Large intestine (tissue), 3 donors: ENCODE measurements around the gene SYNJ2. TPM values are rescaled to one million over a fixed set of nuclear protein-coding genes. Genes with fewer than 3 reads are reported as not detected.
A peak's percentile ranks its signal among the peaks of the same experiment; 100 is the strongest.

Experiments
- DNase-seq, 2 donors: peaks; one replicate each; pipeline versions ENCODE4 v3.0.0 to v3.0.0-alpha.2; 2013
- H3K27ac ChIP-seq: one replicate; pipeline ENCODE4 v1.5.1; 2013; ENCODE audit warnings: low read length
- H3K27me3 ChIP-seq: 2 replicates; pipeline ENCODE4 v1.6.1; 2013; ENCODE audit warnings: low read length; ENCODE audit not compliant: control insufficient read depth, insufficient read depth
- H3K36me3 ChIP-seq: 2 replicates; pipeline ENCODE4 v1.6.1; 2013; ENCODE audit warnings: low read length; ENCODE audit not compliant: control insufficient read depth, insufficient read depth
- H3K4me1 ChIP-seq: one replicate; pipeline ENCODE4 v1.6.1; 2013; ENCODE audit warnings: low read length; ENCODE audit not compliant: control insufficient read depth, insufficient read depth
- H3K4me3 ChIP-seq: one replicate; pipeline ENCODE4 v1.5.1; 2013; ENCODE audit warnings: low read length
- H3K9me3 ChIP-seq: one replicate; pipeline ENCODE4 v1.6.1; 2013; ENCODE audit warnings: mild to moderate bottlenecking, low read depth, low read length, moderate library complexity; ENCODE audit not compliant: control insufficient read depth
- WGBS: methylation state at CpG from one replicate; pipeline ENCODE4 v1.1.5; 2013; ENCODE audit warnings: low lambda C conversion rate; ENCODE audit not compliant: insufficient coverage; 5-methylcytosine and 5-hydroxymethylcytosine counted together
- polyA plus RNA-seq: library from polyadenylated mRNA; unstranded; fragments of 120-200 nt; gene quantifications from one replicate; pipeline ENCODE4 v1.2.1, GENCODE V29; 2013

SYNJ2 gene
- polyA plus RNA-seq, 1 donor: 14.3 TPM

DNA sequence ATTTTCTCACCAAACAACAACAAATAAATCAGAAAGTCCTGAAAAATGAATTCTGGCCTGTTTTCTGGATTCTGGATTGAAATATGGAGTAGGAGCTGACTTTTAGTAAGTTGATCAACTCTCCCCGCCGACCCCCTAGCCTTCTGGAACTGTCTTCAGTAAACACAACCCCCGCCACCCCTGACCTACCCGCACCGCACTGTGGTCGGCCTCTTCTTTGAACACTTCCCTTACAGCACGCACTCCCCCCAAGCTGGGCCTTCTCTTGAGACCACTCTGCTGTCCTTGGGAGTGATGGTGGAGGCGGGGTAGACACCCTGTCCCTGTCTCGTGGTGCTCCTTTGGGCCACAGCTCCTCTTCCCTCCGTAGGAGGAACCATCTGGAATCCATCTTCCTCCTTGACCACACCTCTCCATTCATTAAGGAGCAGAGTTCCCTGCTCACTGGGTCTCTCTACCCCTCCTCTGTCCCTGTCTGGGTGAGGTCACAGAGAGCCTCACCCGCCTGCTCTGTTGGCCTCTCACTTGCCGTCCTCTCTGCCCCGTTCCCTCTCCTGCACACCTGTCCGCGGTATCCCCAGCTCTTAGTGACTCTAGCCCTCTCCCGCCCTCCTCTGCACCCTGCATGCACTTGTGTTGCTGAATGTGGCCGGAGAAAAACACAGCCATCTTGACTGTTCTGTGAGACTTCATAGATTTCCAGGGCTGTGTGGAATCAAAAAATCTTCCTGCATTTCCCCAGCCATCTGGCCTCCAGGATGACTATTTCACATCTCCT, 19.1 kb downstream of the SYNJ2 start:
- Histone ChIP-seq H3K27me3 (no peaks in the 10 kb centered on the region), H3K4me1 (peaks cover 18% of the 10 kb centered on the region), H3K4me3 (no peak overlapping the region), H3K9me3 (no peaks in the 10 kb centered on the region), H3K36me3 (no peaks in the 10 kb centered on the region), H3K27ac (no peak overlapping the region)
- no peak for DNase-seq
- WGBS: no CpG with 5 or more reads among the region's 17 CpGs

DNA sequence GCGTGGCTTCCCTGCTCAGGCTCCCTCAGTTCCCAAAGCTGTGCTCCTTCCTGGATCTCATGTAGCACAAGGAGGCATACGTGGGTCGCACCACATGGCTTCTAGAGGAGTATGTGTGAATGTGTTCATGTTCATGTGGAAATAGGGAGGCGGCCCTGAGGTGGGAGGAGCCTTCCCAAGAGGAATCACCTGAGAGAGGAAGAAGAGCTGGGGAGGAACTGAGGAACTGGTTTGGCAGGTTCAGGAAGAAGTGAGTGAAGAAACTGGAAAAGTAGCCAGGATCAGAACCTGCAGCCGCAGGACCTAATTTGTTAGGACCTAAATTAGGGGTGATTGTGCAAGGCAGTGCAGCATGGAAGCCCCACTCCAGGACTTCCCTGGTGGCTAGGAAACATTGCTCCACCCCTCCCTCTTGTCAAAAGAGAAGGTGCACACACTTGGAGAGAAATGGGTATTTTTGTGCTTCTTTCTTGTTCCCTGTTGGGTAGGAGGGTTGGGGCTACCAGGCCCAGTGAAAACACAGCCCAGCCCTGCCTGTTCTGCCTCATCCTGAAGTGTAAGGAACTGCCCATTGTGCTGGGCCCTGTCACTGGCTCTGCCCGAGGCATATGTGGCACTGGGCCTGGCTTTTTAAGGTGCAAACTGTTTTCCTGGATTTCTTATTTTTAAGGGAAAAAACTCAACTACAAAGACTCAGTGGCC, 20.7 kb downstream of the SYNJ2 start:
- no peaks in the 10 kb centered on the region for H3K27me3 ChIP-seq
- peak in 1 of 2 donors; percentile 61 for DNase-seq
- no peaks in the 10 kb centered on the region for H3K9me3 ChIP-seq
- H3K4me1 ChIP-seq: peaks cover 18% of the 10 kb centered on the region
- H3K27ac ChIP-seq: peak overlapping the region; percentile 44
- no CpG with 5 or more reads among the region's 6 CpGs for WGBS
- no peak overlapping the region for H3K4me3 ChIP-seq
- H3K36me3 ChIP-seq: no peaks in the 10 kb centered on the region

DNA sequence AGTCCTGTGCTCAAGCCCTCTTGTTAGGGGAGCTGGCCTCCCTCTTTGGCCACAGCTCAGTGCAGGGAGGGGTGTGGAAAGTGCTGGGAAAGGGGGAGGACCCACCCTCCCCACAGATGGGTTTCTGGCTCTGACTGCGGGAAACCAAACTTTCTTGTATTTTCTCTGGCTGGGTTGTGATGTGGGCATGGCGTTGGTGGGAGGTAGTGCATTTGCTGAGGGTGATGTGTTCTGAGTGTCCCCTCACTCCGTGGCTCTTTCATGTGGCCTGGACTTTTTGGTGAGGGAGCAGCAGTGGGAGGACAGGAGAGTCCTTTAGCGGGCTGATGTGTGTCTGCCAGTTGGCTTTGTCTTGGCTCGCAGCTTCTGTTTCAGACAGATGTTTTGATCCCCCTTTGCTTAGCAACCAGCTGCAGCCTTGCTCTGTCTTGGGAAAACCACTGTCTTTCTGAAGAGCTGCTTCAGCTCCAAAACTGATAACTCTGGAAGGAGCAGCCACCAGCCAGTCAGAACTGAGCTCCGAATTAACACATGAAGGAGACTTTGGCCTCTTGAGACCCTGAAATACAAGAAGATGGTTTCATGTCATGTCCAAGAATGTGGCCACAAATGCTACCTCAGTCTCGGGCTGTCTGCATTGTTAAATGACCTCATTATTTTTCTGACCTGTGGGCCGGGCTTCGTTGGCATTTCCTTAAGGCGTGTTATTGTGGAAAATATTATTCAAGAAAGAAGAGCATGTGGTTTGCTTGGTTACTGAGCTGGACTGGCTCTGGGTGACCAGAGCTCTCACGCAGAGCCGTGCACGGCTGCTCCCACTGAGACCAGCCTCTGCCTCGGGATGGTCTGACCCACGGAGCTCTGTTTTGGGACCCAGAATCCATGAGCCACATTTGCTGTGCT, 21.5 kb downstream of the SYNJ2 start:
- WGBS: no CpG with 5 or more reads among the region's 15 CpGs
- no peaks in the 10 kb centered on the region for H3K27me3 ChIP-seq
- H3K4me3 ChIP-seq: no peak overlapping the region
- peak overlapping the region; percentile 44 for H3K27ac ChIP-seq
- H3K4me1 ChIP-seq: peaks cover 18% of the 10 kb centered on the region
- no peaks in the 10 kb centered on the region for H3K36me3 ChIP-seq
- DNase-seq: peak in 1 of 2 donors; percentile 56
- no peaks in the 10 kb centered on the region for H3K9me3 ChIP-seq

DNA sequence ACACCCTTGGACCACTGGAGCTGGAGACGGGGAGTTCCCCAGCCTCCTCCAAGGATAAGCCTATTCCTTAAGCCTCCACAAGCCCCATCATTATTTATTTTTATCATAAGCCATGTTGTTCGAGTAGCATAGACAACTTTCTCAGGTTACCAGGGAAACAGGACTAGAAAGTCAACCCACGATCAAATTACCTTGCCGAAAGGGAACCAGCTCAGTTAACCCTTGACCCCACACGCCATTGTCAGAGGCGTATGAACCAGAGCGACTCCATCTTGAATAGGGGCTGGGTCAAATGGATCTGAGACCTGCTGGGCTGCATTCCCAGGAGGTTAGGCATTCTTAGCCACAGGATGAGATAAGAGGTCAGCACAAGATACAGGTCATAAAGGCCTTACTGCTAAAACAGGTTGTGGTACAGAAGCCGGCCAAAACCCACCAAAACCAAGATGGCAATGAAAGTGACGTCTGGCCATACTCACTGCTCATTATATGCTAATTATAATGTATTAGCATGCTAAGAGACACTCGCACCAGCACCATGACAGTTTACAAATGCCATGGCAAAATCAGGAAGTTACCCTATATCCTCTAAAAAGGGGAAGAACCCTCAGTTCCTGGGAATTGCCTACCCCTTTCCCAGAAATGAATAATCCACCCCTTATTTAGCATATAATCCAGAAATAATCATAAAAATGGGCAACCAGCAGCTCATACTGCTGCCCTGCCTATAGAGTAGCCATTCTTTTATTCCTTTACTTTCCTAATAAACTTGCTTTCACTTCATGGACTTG, 22.4 kb downstream of the SYNJ2 start:
- Histone ChIP-seq H3K27me3 (no peaks in the 10 kb centered on the region), H3K4me3 (no peak overlapping the region), H3K4me1 (peaks cover 18% of the 10 kb centered on the region), H3K36me3 (no peaks in the 10 kb centered on the region), H3K27ac (peak overlapping the region; percentile 44), H3K9me3 (no peaks in the 10 kb centered on the region)
- no peak for DNase-seq
- WGBS: no CpG with 5 or more reads among the region's 10 CpGs

DNA sequence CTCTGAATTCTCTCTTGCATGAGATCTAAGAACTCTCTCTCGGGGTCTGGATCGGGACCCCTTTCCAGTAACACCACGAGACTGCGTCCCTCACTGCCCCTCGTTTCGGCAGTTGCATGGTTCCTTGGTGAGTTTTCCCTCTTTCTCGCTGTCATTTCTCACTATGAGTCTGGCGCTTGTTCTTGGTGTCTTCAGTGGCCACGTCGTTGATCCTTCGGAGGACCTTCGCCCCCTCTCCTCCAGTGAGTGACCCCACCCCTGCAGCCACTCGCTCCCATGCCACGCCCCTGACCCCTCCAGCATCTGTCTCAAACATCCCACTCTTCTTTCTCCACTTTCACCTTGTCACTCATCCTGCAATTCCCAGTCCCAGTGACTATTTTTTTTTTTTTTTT, 23.0 kb downstream of the SYNJ2 start:
- H3K4me1 ChIP-seq: peaks cover 18% of the 10 kb centered on the region

DNA sequence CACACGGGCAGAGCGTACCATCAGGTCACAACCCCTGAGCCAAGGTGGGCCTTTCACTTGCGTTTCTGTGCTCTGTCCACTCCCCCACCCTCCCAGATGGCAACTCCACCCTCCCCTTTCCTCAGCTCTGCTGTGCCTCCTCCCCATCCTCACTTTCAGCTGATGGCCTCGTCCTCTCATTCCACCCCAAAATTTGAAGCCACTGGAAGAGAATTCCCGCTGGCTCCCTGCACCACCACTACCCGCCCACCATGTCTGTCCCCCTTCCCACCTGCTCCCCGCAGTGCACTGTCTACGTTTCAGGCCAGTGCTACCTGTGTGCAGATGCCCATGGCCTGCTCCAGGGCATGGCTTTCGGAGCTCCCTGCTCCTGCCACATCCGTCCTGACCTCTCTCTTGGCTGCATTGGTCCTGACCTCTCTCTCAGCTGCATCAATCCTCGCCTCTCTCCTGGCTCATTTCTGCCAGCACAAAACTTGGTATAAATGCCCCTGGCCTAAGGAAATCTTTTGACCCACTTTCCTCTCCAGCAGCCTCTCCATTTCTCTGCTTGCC, 24.0 kb downstream of the SYNJ2 start:
- DNase-seq: no peak
- peaks cover 18% of the 10 kb centered on the region for H3K4me1 ChIP-seq

More for the DNA sequence above, 23.0 kb downstream of the SYNJ2 start:
- no peaks in the 10 kb centered on the region for H3K9me3 ChIP-seq
- no peaks in the 10 kb centered on the region for H3K36me3 ChIP-seq
- no peak overlapping the region for H3K27ac ChIP-seq
- DNase-seq: no peak
- no peak overlapping the region for H3K4me3 ChIP-seq
- WGBS: 75% methylated on average over 4 of the region's 14 CpGs
- H3K27me3 ChIP-seq: no peaks in the 10 kb centered on the region

DNA sequence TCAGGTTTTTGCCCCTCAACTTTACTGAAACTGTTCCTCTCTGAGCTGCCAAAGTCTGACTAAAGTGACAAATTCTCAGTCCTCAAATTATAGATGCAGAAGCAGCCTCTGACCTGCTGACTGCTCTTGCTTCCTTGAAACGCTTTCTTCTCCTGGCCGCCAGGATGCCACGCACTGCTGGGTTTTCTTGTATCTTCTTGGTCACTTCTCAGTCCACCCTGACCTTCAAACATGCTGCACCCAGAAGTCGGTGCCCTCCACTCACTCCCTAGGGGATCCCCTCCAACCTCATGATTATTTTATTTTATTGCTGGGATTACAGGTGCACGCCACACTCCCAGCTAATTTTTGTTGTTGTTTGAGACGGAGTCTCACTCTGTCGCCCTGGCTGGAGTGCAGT, 24.7 kb downstream of the SYNJ2 start:
- Histone ChIP-seq H3K4me3 (no peak overlapping the region), H3K27ac (no peak overlapping the region), H3K36me3 (no peaks in the 10 kb centered on the region), H3K9me3 (no peaks in the 10 kb centered on the region), H3K27me3 (no peaks in the 10 kb centered on the region), H3K4me1 (peaks cover 18% of the 10 kb centered on the region)
- DNase-seq: no peak
- WGBS: 93% methylated on average over 2 of the region's 7 CpGs

More for the DNA sequence above, 24.0 kb downstream of the SYNJ2 start:
- H3K27me3 ChIP-seq: no peaks in the 10 kb centered on the region
- H3K4me3 ChIP-seq: no peak overlapping the region
- no peak overlapping the region for H3K27ac ChIP-seq
- H3K9me3 ChIP-seq: no peaks in the 10 kb centered on the region
- no peaks in the 10 kb centered on the region for H3K36me3 ChIP-seq
- WGBS: no CpG with 5 or more reads among the region's 11 CpGs

DNA sequence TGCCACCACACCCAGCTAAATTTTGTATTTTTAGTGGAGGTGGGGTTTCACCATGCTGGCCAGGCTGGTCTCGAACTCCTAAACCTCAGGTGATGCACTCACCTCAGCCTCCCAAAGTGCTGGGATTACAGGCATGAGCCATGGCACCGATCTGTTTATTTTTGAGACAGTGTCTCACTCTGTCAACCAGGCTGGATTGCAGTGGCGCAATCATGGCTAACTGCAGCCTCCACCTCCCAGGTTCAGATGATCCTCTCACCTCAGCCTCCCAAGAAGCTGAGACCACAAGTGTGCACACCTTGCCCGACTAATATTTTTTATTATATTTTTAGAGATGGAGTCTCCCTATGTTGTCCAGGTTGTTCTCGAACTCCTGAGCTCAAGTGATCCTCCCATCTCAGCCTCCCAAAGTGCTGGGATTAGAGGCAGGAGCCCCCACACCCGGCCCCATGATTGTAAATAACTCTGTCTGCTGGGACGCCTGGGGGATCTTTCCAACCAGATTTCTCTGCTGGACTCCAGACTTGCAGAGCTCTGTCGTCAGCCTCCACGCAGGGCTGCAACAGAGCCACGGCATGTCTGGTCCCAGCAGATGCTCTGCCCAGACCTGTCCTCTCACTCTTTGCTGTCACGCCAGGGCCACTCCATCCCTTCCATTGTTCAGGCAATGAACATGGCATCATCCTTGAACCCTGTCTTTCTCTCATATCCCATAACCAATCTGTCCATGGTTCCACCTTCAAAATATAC, 25.3 kb downstream of the SYNJ2 start:
- no peak for DNase-seq
- Histone ChIP-seq H3K4me1 (peaks cover 18% of the 10 kb centered on the region), H3K36me3 (no peaks in the 10 kb centered on the region), H3K27me3 (no peaks in the 10 kb centered on the region), H3K27ac (no peak overlapping the region), H3K9me3 (no peaks in the 10 kb centered on the region), H3K4me3 (no peak overlapping the region)
- no CpG with 5 or more reads among the region's 11 CpGs for WGBS

DNA sequence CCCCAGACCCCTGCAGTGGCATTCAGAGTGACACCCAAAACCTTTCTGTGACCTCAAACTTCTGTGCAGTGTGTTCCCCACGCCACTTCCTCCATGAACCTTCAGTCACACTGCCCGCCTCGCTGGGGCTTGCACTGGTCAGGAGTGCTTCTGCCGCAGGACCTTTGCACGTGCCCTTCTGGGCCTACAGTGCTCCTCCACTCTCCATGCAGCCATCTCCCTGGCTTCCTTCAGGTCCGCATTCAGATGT, 27.1 kb downstream of the SYNJ2 start:
- H3K36me3 ChIP-seq: no peaks in the 10 kb centered on the region
- no peak for DNase-seq
- WGBS: no CpG with 5 or more reads among the region's 6 CpGs
- peaks cover 5% of the 10 kb centered on the region for H3K4me1 ChIP-seq
- H3K4me3 ChIP-seq: no peak overlapping the region
- H3K9me3 ChIP-seq: no peaks in the 10 kb centered on the region
- H3K27ac ChIP-seq: no peak overlapping the region
- no peaks in the 10 kb centered on the region for H3K27me3 ChIP-seq
